ENCODE results near the gene ADAM20.
A peak's percentile ranks its signal among the peaks of the same experiment; 100 is the strongest.

The ADAM20 gene

DNA sequence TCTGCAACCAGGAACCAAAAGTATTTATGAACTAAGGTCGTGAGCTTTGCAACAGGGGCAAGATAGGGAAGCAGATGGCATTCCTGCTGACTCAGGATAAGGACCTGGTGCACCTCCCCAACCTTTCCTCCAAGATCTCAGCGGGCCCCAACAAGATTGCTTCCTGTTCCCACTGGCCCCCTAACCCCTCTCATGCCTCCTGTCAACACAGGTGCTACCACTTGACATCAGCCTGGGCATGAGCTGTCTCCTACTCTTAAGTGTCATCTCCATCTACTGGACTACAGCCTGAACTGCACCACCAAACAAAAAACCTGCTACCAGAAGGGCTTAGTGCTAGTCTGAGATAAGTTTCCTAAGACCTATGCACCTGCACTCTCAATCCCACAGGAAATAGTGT lies 33.0 kb upstream of the ADAM20 start:
- no peaks in the 10 kb centered on the region for H3K4me1 ChIP-seq (ENCODE audit: control insufficient read depth in 1 of 2, insufficient read depth in 2 of 2, low read length in 2 of 2)
- no peaks in the 10 kb centered on the region for H3K79me2 ChIP-seq (ENCODE audit: control insufficient read depth, insufficient read depth, low read length, poor library complexity)
- H3K9ac ChIP-seq (ENCODE audit: low read length), result no peak overlapping the region
- no peak overlapping the region for H3K14ac ChIP-seq (ENCODE audit: low read length)
- peak; percentile 18 to 55 for DNase-seq
- no peak overlapping the region for H2BK5ac ChIP-seq (ENCODE audit: low read depth, low read length, poor library complexity)
- H4K91ac ChIP-seq (ENCODE audit: low read depth, low read length), result no peak overlapping the region
- H2BK12ac ChIP-seq (ENCODE audit: low read length), result no peak overlapping the region
- H3K4me3 ChIP-seq (ENCODE audit: low read depth, low read length), result no peak overlapping the region
- no peak overlapping the region for H4K12ac ChIP-seq (ENCODE audit: low read depth, low read length)
- WGBS (ENCODE audit: extremely low coverage, insufficient coverage, insufficient read length), result no CpG with 5 or more reads among the region's 2 CpGs
- H3K36me3 ChIP-seq (ENCODE audit: control insufficient read depth in 1 of 2, insufficient read depth in 2 of 2, low read length in 2 of 2), result peaks cover 0 to 6% of the 10 kb centered on the region in 2 experiments
- H2AFZ ChIP-seq (ENCODE audit: insufficient read depth, low read length, poor library complexity), result no peak overlapping the region
- H3K27ac ChIP-seq (ENCODE audit: low read depth, low read length), result no peak overlapping the region
- H3K9me3 ChIP-seq (ENCODE audit: insufficient read depth, low read depth, low read length), result peaks cover 2% of the 10 kb centered on the region
- no peak overlapping the region for H4K8ac ChIP-seq (ENCODE audit: low read depth, low read length)
- no peaks in the 10 kb centered on the region for H3K27me3 ChIP-seq (ENCODE audit: insufficient read depth, low read length)
- H3K4ac ChIP-seq (ENCODE audit: low read depth, low read length), result no peak overlapping the region
- no peak overlapping the region for H3K4me2 ChIP-seq (ENCODE audit: low read length)
- no peaks in the 10 kb centered on the region for H3K79me1 ChIP-seq (ENCODE audit: low read length)
- no peak overlapping the region for H2BK120ac ChIP-seq (ENCODE audit: insufficient read depth, low read length, poor library complexity)
- no peak overlapping the region for H3K18ac ChIP-seq (ENCODE audit: low read length)
- no peak overlapping the region for H2AK5ac ChIP-seq (ENCODE audit: low read length)
- H3K23ac ChIP-seq (ENCODE audit: low read length), result no peak overlapping the region

DNA sequence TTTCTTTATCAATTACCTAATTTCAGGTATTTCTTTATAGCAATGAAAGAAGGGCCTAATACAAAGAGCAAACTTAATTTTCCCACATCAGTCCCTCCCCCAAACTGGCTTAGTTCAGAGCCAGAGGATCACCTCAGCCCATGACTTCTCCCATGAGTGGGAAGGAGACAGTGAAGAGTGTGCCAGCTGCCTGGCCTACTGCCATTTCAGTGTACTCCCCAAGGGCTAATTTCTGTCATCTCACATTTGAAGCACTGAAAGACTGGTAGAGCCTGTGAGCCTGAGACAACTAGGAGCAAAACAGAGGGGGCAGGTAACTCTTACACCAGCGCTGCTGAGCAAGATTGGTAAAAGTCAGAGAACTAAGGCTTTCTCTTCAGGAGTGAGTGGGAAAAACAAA lies 29.1 kb upstream of the ADAM20 start:
- Histone ChIP-seq H3K4me1 (ENCODE audit: control insufficient read depth in 1 of 2, insufficient read depth in 2 of 2, low read length in 2 of 2) (no peaks in the 10 kb centered on the region), H3K4me2 (ENCODE audit: low read length) (no peak overlapping the region), H2BK5ac (ENCODE audit: low read depth, low read length, poor library complexity) (no peak overlapping the region), H3K27me3 (ENCODE audit: insufficient read depth, low read length) (no peaks in the 10 kb centered on the region), H3K14ac (ENCODE audit: low read length) (no peak overlapping the region), H2BK120ac (ENCODE audit: insufficient read depth, low read length, poor library complexity) (no peak overlapping the region), H3K4ac (ENCODE audit: low read depth, low read length) (no peak overlapping the region), H2BK12ac (ENCODE audit: low read length) (no peak overlapping the region), H4K91ac (ENCODE audit: low read depth, low read length) (no peak overlapping the region), H3K4me3 (ENCODE audit: low read depth, low read length) (no peak overlapping the region), H4K12ac (ENCODE audit: low read depth, low read length) (no peak overlapping the region), H2AK5ac (ENCODE audit: low read length) (no peak overlapping the region), H3K9me3 (ENCODE audit: insufficient read depth, low read depth, low read length) (peaks cover 7% of the 10 kb centered on the region), H3K23ac (ENCODE audit: low read length) (no peak overlapping the region), H3K36me3 (ENCODE audit: control insufficient read depth in 1 of 2, insufficient read depth in 2 of 2, low read length in 2 of 2) (peaks cover 5 to 12% of the 10 kb centered on the region in 2 experiments), H3K18ac (ENCODE audit: low read length) (no peak overlapping the region), H3K9ac (ENCODE audit: low read length) (no peak overlapping the region), H4K8ac (ENCODE audit: low read depth, low read length) (no peak overlapping the region), H3K27ac (ENCODE audit: low read depth, low read length) (no peak overlapping the region), H3K79me1 (ENCODE audit: low read length) (no peaks in the 10 kb centered on the region), H3K79me2 (ENCODE audit: control insufficient read depth, insufficient read depth, low read length, poor library complexity) (no peaks in the 10 kb centered on the region), H2AFZ (ENCODE audit: insufficient read depth, low read length, poor library complexity) (no peak overlapping the region)
- no CpG with 5 or more reads among the region's 1 CpG for WGBS (ENCODE audit: extremely low coverage, insufficient coverage, insufficient read length)
- DNase-seq, result no peak

DNA sequence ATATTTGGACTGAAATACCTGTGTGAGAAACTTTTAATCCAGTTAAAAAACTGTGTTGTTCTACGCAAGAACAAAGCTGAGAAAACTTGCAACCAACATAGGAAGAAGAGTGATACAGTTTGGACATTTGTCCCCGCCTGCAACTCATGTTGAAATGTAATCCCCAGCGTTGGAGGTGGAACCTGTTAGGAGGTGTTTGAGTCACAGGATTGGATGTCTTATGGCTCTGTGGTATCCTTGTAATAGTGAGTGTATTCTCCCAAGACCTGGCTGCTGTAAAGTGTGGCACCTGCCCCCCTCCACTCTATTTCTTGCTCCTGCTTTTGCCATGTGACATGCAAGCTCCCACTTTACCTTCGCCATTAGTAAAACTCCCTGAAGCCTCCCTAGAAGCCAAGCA lies 28.6 kb upstream of the ADAM20 start:
- no peak overlapping the region for H2BK12ac ChIP-seq (ENCODE audit: low read length)
- no CpG with 5 or more reads among the region's 4 CpGs for WGBS (ENCODE audit: extremely low coverage, insufficient coverage, insufficient read length)

DNA sequence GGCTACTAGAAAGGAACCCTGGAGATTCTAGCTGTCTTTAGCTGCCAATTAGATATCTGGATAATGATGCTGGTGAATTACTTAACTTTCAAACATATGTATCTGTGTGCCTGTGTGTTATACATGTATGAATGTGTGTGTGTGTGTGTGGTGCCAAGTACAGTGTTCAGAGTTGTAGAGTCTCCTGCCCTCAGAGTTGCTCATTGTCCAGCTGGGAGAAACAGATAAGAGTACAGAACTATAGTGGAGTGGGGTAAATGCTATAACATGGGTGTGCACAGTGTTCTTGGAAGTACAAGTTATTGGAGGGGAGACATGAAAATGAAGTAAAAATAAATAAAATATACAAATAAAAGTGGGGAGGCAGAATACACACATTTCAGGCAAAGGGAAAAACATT lies 23.6 kb upstream of the ADAM20 start:
- Histone ChIP-seq H3K14ac (ENCODE audit: low read length) (no peak overlapping the region), H4K91ac (ENCODE audit: low read depth, low read length) (no peak overlapping the region), H2BK120ac (ENCODE audit: insufficient read depth, low read length, poor library complexity) (no peak overlapping the region), H3K9ac (ENCODE audit: low read length) (no peak overlapping the region), H3K9me3 (ENCODE audit: insufficient read depth, low read depth, low read length) (peaks cover 8% of the 10 kb centered on the region), H3K27ac (ENCODE audit: low read depth, low read length) (no peak overlapping the region), H3K79me2 (ENCODE audit: control insufficient read depth, insufficient read depth, low read length, poor library complexity) (no peaks in the 10 kb centered on the region), H2BK12ac (ENCODE audit: low read length) (no peak overlapping the region), H2AK5ac (ENCODE audit: low read length) (no peak overlapping the region), H4K12ac (ENCODE audit: low read depth, low read length) (no peak overlapping the region), H3K4ac (ENCODE audit: low read depth, low read length) (no peak overlapping the region), H4K8ac (ENCODE audit: low read depth, low read length) (no peak overlapping the region), H3K4me1 (ENCODE audit: control insufficient read depth in 1 of 2, insufficient read depth in 2 of 2, low read length in 2 of 2) (no peaks in the 10 kb centered on the region), H3K23ac (ENCODE audit: low read length) (no peak overlapping the region), H2BK5ac (ENCODE audit: low read depth, low read length, poor library complexity) (no peak overlapping the region), H3K18ac (ENCODE audit: low read length) (no peak overlapping the region), H3K79me1 (ENCODE audit: low read length) (no peaks in the 10 kb centered on the region), H3K4me2 (ENCODE audit: low read length) (no peak overlapping the region), H3K4me3 (ENCODE audit: low read depth, low read length) (no peak overlapping the region), H2AFZ (ENCODE audit: insufficient read depth, low read length, poor library complexity) (no peak overlapping the region), H3K36me3 (ENCODE audit: control insufficient read depth in 1 of 2, insufficient read depth in 2 of 2, low read length in 2 of 2) (peaks cover 5 to 6% of the 10 kb centered on the region in 2 experiments), H3K27me3 (ENCODE audit: insufficient read depth, low read length) (no peaks in the 10 kb centered on the region)
- no peak for DNase-seq

More for the DNA sequence above, 28.6 kb upstream of the ADAM20 start:
- no peaks in the 10 kb centered on the region for H3K79me1 ChIP-seq (ENCODE audit: low read length)
- H4K8ac ChIP-seq (ENCODE audit: low read depth, low read length), result no peak overlapping the region
- H3K4me1 ChIP-seq (ENCODE audit: control insufficient read depth in 1 of 2, insufficient read depth in 2 of 2, low read length in 2 of 2), result no peaks in the 10 kb centered on the region
- H2AFZ ChIP-seq (ENCODE audit: insufficient read depth, low read length, poor library complexity), result no peak overlapping the region
- peaks cover 5 to 12% of the 10 kb centered on the region in 2 experiments for H3K36me3 ChIP-seq (ENCODE audit: control insufficient read depth in 1 of 2, insufficient read depth in 2 of 2, low read length in 2 of 2)
- H3K9ac ChIP-seq (ENCODE audit: low read length), result no peak overlapping the region
- no peak overlapping the region for H2BK5ac ChIP-seq (ENCODE audit: low read depth, low read length, poor library complexity)
- no peak overlapping the region for H2AK5ac ChIP-seq (ENCODE audit: low read length)
- H4K91ac ChIP-seq (ENCODE audit: low read depth, low read length), result no peak overlapping the region
- H3K27me3 ChIP-seq (ENCODE audit: insufficient read depth, low read length), result no peaks in the 10 kb centered on the region
- H3K79me2 ChIP-seq (ENCODE audit: control insufficient read depth, insufficient read depth, low read length, poor library complexity), result no peaks in the 10 kb centered on the region
- H3K14ac ChIP-seq (ENCODE audit: low read length), result no peak overlapping the region
- no peak overlapping the region for H3K23ac ChIP-seq (ENCODE audit: low read length)
- no peak overlapping the region for H3K4me2 ChIP-seq (ENCODE audit: low read length)
- H3K18ac ChIP-seq (ENCODE audit: low read length), result no peak overlapping the region
- peaks cover 7% of the 10 kb centered on the region for H3K9me3 ChIP-seq (ENCODE audit: insufficient read depth, low read depth, low read length)
- no peak overlapping the region for H2BK120ac ChIP-seq (ENCODE audit: insufficient read depth, low read length, poor library complexity)
- DNase-seq, result no peak
- H3K4ac ChIP-seq (ENCODE audit: low read depth, low read length), result no peak overlapping the region
- H3K27ac ChIP-seq (ENCODE audit: low read depth, low read length), result no peak overlapping the region
- H4K12ac ChIP-seq (ENCODE audit: low read depth, low read length), result no peak overlapping the region
- H3K4me3 ChIP-seq (ENCODE audit: low read depth, low read length), result no peak overlapping the region

All from trophoblast cell (in vitro differentiated cells and primary cell).